ENCODE data around the gene HNRNPA2B1.
A peak's percentile ranks its signal among the peaks of the same experiment; 100 is the strongest.
"Not testable (repeated sequence)": the region's sequence is repeated elsewhere in the genome, so short reads cannot be mapped to it uniquely, and the experiment has no call there.

Gene HNRNPA2B1

DNA sequence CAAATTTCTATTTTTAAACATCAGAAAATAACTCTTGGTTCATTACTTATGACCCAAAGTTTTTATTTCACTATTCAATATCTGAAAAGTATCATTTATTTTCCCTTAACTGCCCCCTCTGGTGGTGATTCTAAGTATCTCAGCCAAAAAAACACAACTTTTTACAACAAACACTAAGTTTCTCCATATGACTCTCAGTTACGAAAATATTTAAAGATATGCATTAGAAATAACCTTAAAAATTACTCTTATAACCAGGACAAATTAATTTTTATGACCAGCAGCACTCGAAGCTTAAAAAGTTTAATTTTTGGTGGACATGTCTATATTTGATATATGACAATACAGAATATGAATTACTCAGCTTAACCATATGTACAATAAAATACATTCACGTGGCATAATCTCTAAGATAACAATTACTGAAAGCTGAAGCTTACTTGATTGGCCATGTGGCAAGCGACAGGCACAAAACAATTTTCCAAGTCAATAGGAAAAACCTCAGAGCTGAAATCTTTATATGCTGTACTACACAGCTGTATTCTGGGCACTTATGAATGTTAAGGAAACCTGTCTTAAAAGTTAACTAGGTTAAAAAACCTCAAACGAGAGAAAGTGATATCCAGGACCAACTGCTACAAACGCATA, 2.3 kb downstream of the HNRNPA2B1 start:
- H3K4me3 ChIP-seq (replicated peaks in 1 of 2; ENCODE audit: low read depth in 2 of 2, low read length in 2 of 2) = peak overlapping the region; percentile 98 to 99
- TF ChIP-seq, protein P1, sequence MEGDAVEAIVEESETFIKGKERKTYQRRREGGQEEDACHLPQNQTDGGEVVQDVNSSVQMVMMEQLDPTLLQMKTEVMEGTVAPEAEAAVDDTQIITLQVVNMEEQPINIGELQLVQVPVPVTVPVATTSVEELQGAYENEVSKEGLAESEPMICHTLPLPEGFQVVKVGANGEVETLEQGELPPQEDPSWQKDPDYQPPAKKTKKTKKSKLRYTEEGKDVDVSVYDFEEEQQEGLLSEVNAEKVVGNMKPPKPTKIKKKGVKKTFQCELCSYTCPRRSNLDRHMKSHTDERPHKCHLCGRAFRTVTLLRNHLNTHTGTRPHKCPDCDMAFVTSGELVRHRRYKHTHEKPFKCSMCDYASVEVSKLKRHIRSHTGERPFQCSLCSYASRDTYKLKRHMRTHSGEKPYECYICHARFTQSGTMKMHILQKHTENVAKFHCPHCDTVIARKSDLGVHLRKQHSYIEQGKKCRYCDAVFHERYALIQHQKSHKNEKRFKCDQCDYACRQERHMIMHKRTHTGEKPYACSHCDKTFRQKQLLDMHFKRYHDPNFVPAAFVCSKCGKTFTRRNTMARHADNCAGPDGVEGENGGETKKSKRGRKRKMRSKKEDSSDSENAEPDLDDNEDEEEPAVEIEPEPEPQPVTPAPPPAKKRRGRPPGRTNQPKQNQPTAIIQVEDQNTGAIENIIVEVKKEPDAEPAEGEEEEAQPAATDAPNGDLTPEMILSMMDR (IDR thresholded peaks at IDR 0.05; ENCODE audit: low read depth, low read length) = peak; percentile 62
- peak; percentile 46 to 61 for DNase-seq (ENCODE audit: low read depth in 2 of 2)

GRCh38 chr7:26197153-26198115, 3.1 kb downstream of the HNRNPA2B1 start:
- TF ChIP-seq, protein P1 (IDR thresholded peaks at IDR 0.05; ENCODE audit: low read depth, low read length) = no peak
- H3K4me3 ChIP-seq (replicated peaks in 1 of 2; ENCODE audit: low read depth in 2 of 2, low read length in 2 of 2) = peak overlapping the region; percentile 98 to 99
- DNase-seq (ENCODE audit: low read depth in 2 of 2) = peak in 1 of 2 donors; percentile 40

- TF ChIP-seq, protein P1 (IDR thresholded peaks at IDR 0.05; ENCODE audit: low read depth, low read length) = no peak
- DNase-seq (ENCODE audit: low read depth in 2 of 2) = no peak
- no peak overlapping the region for H3K4me3 ChIP-seq (replicated peaks in 1 of 2; ENCODE audit: low read depth in 2 of 2, low read length in 2 of 2)
Observed at GRCh38 chr7:26195867-26196657, 4.5 kb downstream of the HNRNPA2B1 start.

- H3K4me3 ChIP-seq (replicated peaks in 1 of 2; ENCODE audit: low read depth in 2 of 2, low read length in 2 of 2) = no peak overlapping the region
- TF ChIP-seq, protein P1 (IDR thresholded peaks at IDR 0.05; ENCODE audit: low read depth, low read length) = no peak
- no peak for DNase-seq (ENCODE audit: low read depth in 2 of 2)
Observed at GRCh38 chr7:26195182-26195581, 5.4 kb downstream of the HNRNPA2B1 start.

DNA sequence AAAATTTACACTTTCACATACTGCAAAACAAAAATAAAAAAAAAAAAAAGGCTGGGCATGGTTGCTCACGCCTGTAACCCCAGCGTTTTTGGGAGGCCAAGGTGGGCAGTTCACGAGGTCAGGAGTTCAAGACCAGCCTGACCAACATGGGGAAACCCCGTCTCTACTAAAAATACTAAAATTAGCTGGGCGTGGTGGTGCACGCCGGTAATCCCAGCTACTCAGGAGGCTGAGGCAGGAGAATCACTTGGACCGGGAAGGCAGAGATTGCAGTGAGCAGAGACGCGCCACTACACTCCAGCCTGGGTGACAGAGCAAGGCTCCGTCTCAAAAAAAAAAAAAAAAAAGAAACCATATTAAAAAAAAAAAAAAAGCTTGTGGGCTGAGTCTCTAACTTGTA, 5.8 kb downstream of the HNRNPA2B1 start:
- not testable (repeated sequence) for DNase-seq (ENCODE audit: low read depth in 2 of 2); H3K4me3 ChIP-seq (replicated peaks in 1 of 2; ENCODE audit: low read depth in 2 of 2, low read length in 2 of 2)

DNA sequence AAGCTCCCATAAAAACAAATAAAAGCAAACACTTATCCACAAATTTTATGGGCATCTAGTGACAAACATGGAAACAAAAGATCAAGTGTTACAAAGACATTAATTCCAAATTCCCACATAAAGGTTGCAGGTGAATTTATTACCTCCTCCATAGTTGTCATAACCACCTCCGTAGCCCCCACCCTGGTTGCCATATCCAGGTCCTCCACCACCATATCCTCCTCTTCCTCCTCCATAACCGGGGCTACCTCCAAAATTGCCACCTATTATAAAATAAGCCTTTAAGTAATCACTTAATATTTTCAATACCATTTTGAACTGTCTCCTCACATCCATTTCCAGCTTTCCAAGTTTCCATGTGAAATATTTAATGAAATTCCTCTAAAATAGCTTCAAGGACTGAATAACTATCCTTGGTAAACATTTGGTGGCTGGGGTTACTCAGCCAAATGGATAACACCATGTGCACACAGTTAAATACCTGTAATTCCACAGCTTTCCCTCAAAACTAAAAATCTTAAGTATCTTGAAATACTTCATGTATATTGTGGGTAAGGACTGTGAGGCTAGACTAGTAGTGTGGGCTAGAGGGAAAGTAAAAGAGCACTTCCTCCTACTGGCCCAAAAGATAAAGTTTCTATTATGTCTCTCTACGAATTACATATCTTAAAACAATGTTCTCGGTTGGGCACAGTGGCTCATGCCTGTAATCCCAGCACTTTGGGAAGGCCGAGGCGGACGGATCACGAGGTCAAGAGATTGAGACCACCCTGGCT, 6.9 kb downstream of the HNRNPA2B1 start:
- TF ChIP-seq, protein P1 (IDR thresholded peaks at IDR 0.05; ENCODE audit: low read depth, low read length) = no peak
- no peak overlapping the region for H3K4me3 ChIP-seq (replicated peaks in 1 of 2; ENCODE audit: low read depth in 2 of 2, low read length in 2 of 2)
- no peak for DNase-seq (ENCODE audit: low read depth in 2 of 2)

All from cardiac fibroblast (primary cell).